Heart left ventricle (tissue), 16 donors: ENCODE measurements around the gene GPR153. TPM values are rescaled to one million over a fixed set of nuclear protein-coding genes. Genes with fewer than 3 reads are reported as not detected.

Source experiments
- ATAC-seq, 4 donors: fragments of 200-7000 bp; cut with Tn5 transposase; one replicate each; pipeline ENCODE4 v1.9.1; 2020 to 2022; ENCODE audit warnings: moderate library complexity in 4 of 4, mild to moderate bottlenecking in 3 of 4, moderate number of reproducible peaks in 1 of 4
- DNase-seq, 5 donors: peaks; one replicate each; pipeline ENCODE4 v3.0.0-alpha.2; 2020
- H3K27ac ChIP-seq, 12 donors: fragments of 200-600 bp; sonication (generic) in 4 of 12; one replicate each; pipeline versions ENCODE4 v1.5.0 to v1.8.0; 2016 to 2022; ENCODE audit warnings: mild to moderate bottlenecking in 2 of 12
- H3K27me3 ChIP-seq, 9 donors: fragments of 200-600 bp; sonication (generic) in 2 of 9; one replicate each; pipeline versions ENCODE4 v1.5.1 to v1.8.0; 2016 to 2022; ENCODE audit warnings: mild to moderate bottlenecking in 3 of 9
- H3K36me3 ChIP-seq, 9 donors: fragments of 200-600 bp; sonication (generic) in 2 of 9; one replicate each; pipeline versions ENCODE4 v1.5.0 to v1.8.0; 2018 to 2022; ENCODE audit warnings: mild to moderate bottlenecking in 2 of 9
- H3K4me1 ChIP-seq, 12 donors: fragments of 200-600 bp; sonication (generic) in 4 of 12; one replicate each; pipeline versions ENCODE4 v1.5.0 to v1.8.0; 2016 to 2022; ENCODE audit warnings: mild to moderate bottlenecking in 3 of 12
- H3K4me3 ChIP-seq, 12 donors: fragments of 200-600 bp; sonication (generic) in 4 of 12; one replicate each; pipeline versions ENCODE4 v1.5.0 to v1.8.0; 2017 to 2022; ENCODE audit warnings: mild to moderate bottlenecking in 9 of 12, moderate library complexity in 4 of 12
- H3K9me3 ChIP-seq, 12 donors: fragments of 200-600 bp; sonication (generic) in 4 of 12; one replicate each; pipeline versions ENCODE4 v1.5.0 to v1.8.0; 2016 to 2022; ENCODE audit warnings: mild to moderate bottlenecking in 1 of 12
- CTCF ChIP-seq, 12 donors: fragments of 200-600 bp; sonication (generic) in 4 of 12; IDR thresholded peaks; one replicate each; pipeline versions ENCODE4 v1.5.0 to v1.8.0; 2018 to 2022; ENCODE audit warnings: antibody characterized with exemption in 12 of 12, mild to moderate bottlenecking in 5 of 12
- POLR2A ChIP-seq, 2 donors: fragments of 450-650 bp; IDR thresholded peaks; one replicate each; pipeline ENCODE4 v1.6.1; 2017; ENCODE audit warnings: antibody characterized with exemption in 2 of 2, mild to moderate bottlenecking in 2 of 2, moderate library complexity in 2 of 2
- WGBS, 4 donors: extraction: QIAGEN DNeasy Blood & Tissue Kit in 2 of 4; methylation state at CpG; one replicate each; pipeline versions ENCODE4 v1.1.5 to v1.1.7; 2013 to 2018; 5-methylcytosine and 5-hydroxymethylcytosine counted together
- intact Hi-C, 10 donors: fragments of 100-400 bp; cut with DNase I; formaldehyde crosslinking; loops; one replicate each; pipeline versions ENCODE4 v1.11.1 to v1.14.2; 2022
- polyA plus RNA-seq, 2 donors: library from polyadenylated mRNA; stranded (reverse); fragments of 200-250 nt; gene quantifications; one replicate each; pipeline ENCODE4 v1.2.3, GENCODE V29; 2013
- total RNA-seq, 9 donors: library from RNA; depleted of rRNA in 2 of 9; stranded (reverse); fragments of >200 nt in 2 of 9; fragmentation: NEBNext Ultra II Directional in 3 of 9; extraction: Animal tissue kit (Norgen Biotek cat#: 25700) in 3 of 9; gene quantifications; one replicate each; pipeline versions ENCODE4 v1.1.0 to v1.2.4, GENCODE V29; 2016 to 2023
- donor health status: ischemic (EF 13 %, LVEDD 7.1; RV severe dilation, severe dysfunction).
- donor health status: healthy with polysubstance abuse.
- donor health status: DM: no; HTN: yes; CAD: no.
- donor health status: DM: no; HTN: no; CAD: no.
- donor health status: ischemic (EF 25% LVEDD 6.9; RV normal size, moderate dysfunction).
- donor health status: ischemic (EF 25% LVEDD 5.7; RV mildly dilated, moderate dysfunction).
- donor health status: healthy.
- donor health status: DM: yes; HTN: yes; CAD: no.
- donor health status: ischemic (EF 35%, LVEDD 5.7; RV mildly dilated, moderate dysfunction).
- donor health status: nonischemic (EF 11% LVEDD 7.7; RV severe dilation, severe dysfunction).
- donor health status: DM: yes; HTN: yes; CAD: no.
- donor health status: PGD.
- donor health status: ischemic (EF 29% LVEDD 5.4; RV normal size, mild dysfunction).
- donor health status: nonischemic (EF 23%, LVEDD 6.1; RV moderate dilation, normal function).

The GPR153 gene
- total and polyA plus RNA-seq, 11 donors, result 2.7 to 30.0 (median 4.7) TPM

- Histone ChIP-seq H3K36me3 (peaks cover 0 to 57% (median 32%) of the 10 kb centered on the region in 9 donors), H3K9me3 (no peaks in the 10 kb centered on the region), H3K4me3 (no peak overlapping the region), H3K4me1 (peaks cover 0 to 47% (median 32%) of the 10 kb centered on the region in 12 donors), H3K27ac (no peak overlapping the region), H3K27me3 (peaks cover 0 to 30% (median 0%) of the 10 kb centered on the region in 9 donors)
- DNase-seq, result no peak
- WGBS, 4 donors, result 89 to 93% (median 91%) methylated on average over 10 to 29 of the region's 29 CpGs
- no peak for TF ChIP-seq POLR2A (IDR thresholded peaks at IDR 0.05)
- no peak for TF ChIP-seq CTCF (IDR thresholded peaks at IDR 0.05)
- intact Hi-C loops, result no loop called here
- no peak for ATAC-seq
Measured at GRCh38 chr1:6210591-6211355, 50.1 kb downstream of the GPR153 start.

- peaks cover 0 to 49% (median 25%) of the 10 kb centered on the region in 9 donors for H3K36me3 ChIP-seq
- H3K27me3 ChIP-seq, result peaks cover 0 to 34% (median 0%) of the 10 kb centered on the region in 9 donors
- peak overlapping the region in 8 of 12 donors; percentile 39 to 59 (median 54) for H3K4me3 ChIP-seq
- WGBS, 4 donors, result 79 to 85% (median 84%) methylated on average over 15 to 17 of the region's 17 CpGs
- H3K4me1 ChIP-seq, result peaks cover 0 to 51% (median 39%) of the 10 kb centered on the region in 12 donors
- no peak for DNase-seq
- TF ChIP-seq CTCF (IDR thresholded peaks at IDR 0.05) (no peak), POLR2A (IDR thresholded peaks at IDR 0.05) (no peak)
- H3K9me3 ChIP-seq, result no peaks in the 10 kb centered on the region
- intact Hi-C loops, result loop anchor here in 4 of 10 donors (2.0 to 10.0 kb wide), 3 partner anchors 13 to 155 kb away; partner anchors contain the start of gene HES3 (in 3 of the 4)
- H3K27ac ChIP-seq, result peak overlapping the region in 4 of 12 donors; percentile 5 to 89 (median 60)
- no peak for ATAC-seq
Measured at GRCh38 chr1:6209661-6210580, 51.0 kb downstream of the GPR153 start.

- TF ChIP-seq POLR2A (IDR thresholded peaks at IDR 0.05) (no peak), CTCF (IDR thresholded peaks at IDR 0.05) (peak in 11 of 12 donors; percentile 16 to 61 (median 49))
- no peaks in the 10 kb centered on the region for H3K9me3 ChIP-seq
- H3K4me3 ChIP-seq, result peak overlapping the region; percentile 4 to 59 (median 48)
- ATAC-seq (peak in 2 of 4 donors; percentile 17 to 44), DNase-seq (peak in 4 of 5 donors; percentile 49 to 77 (median 64))
- peaks cover 0 to 41% (median 23%) of the 10 kb centered on the region in 9 donors for H3K36me3 ChIP-seq
- peaks cover 0 to 34% (median 0%) of the 10 kb centered on the region in 9 donors for H3K27me3 ChIP-seq
- intact Hi-C loops, result loop anchor here in 4 of 10 donors (2.0 to 10.0 kb wide), 3 partner anchors 14 to 154 kb away; partner anchors contain the start of gene HES3 (in 3 of the 4)
- H3K27ac ChIP-seq, result peak overlapping the region in 7 of 12 donors; percentile 9 to 89 (median 45)
- WGBS, 4 donors, result 3 to 21% (median 9%) methylated on average over 27 to 99 of the region's 99 CpGs
- peaks cover 0 to 57% (median 44%) of the 10 kb centered on the region in 12 donors for H3K4me1 ChIP-seq
Measured at GRCh38 chr1:6208723-6209660, 51.9 kb downstream of the GPR153 start.
